AG09309 (cell line): ENCODE results near the gene ZNF783.

ENCODE experiments used
- DNase-seq: peaks from one replicate; pipeline ENCODE4 v3.0.0-alpha.2; 2010; ENCODE audit warnings: low read depth
- H3K4me3 ChIP-seq: 2 replicates; pipeline ENCODE4 v1.5.1; 2011; ENCODE audit warnings: mild to moderate bottlenecking, low read depth, low read length, moderate library complexity; ENCODE audit not compliant: control insufficient read depth
- TF ChIP-seq, protein P1 (sequence below): IDR thresholded peaks from 2 replicates; pipeline ENCODE4 v1.5.1; 2011; ENCODE audit warnings: mild to moderate bottlenecking, low read depth, low read length, inconsistent platforms; ENCODE audit not compliant: insufficient read depth, control insufficient read depth; ENCODE audit errors: missing control alignments

Gene ZNF783

DNA sequence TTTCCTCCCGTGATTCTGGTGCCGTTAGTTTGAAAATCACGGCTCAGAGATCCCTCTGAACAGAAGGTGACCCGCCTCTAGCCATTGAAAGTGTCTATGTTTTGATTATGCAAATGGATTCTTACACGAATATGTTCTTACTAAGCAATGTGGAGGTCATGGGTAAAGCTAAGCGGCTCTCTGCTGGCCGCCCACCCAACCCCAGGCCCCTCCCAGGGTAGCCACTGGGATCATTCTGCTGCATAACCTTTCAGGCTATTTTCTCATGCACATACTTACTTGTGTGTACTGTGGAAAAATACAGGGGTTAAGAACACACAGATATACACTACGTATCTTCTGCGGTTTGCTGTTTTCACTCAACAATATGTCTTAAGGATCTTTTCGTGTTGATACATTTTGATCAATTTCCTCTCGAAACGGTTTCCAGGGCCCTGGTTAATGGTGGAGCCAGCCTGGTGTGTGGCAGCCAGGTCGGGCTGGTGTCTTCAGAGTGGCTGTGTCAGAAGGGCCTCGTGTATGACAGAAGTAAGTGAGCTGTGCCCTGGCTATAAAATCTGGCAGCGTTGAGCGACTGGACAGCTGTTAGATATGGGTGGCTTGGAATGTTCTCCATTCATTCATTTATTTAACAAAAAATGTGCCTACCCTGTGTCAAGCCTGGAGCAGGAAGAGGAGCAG is 29.9 kb downstream of the ZNF783 start:
- H3K4me3 ChIP-seq = no peak overlapping the region
- TF ChIP-seq, protein P1, sequence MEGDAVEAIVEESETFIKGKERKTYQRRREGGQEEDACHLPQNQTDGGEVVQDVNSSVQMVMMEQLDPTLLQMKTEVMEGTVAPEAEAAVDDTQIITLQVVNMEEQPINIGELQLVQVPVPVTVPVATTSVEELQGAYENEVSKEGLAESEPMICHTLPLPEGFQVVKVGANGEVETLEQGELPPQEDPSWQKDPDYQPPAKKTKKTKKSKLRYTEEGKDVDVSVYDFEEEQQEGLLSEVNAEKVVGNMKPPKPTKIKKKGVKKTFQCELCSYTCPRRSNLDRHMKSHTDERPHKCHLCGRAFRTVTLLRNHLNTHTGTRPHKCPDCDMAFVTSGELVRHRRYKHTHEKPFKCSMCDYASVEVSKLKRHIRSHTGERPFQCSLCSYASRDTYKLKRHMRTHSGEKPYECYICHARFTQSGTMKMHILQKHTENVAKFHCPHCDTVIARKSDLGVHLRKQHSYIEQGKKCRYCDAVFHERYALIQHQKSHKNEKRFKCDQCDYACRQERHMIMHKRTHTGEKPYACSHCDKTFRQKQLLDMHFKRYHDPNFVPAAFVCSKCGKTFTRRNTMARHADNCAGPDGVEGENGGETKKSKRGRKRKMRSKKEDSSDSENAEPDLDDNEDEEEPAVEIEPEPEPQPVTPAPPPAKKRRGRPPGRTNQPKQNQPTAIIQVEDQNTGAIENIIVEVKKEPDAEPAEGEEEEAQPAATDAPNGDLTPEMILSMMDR = no peak
- DNase-seq = no peak

DNA sequence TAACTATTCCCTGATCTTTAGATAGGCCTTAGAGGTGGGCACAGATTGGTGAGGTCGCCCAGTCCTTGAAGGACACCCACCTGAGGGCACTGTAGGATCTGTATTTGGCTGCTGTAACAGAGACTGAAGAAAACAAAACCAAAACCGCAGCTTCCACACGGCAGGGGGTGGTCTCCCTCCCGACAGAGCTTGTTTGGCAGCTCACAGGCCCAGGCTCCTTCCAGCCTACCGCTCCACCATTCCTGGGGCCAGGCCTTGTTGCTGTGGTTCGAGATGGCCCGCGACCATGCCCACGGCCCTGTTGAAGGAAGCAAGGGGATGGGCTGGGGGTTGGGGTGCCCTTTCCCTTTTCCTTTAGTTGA is 30.4 kb downstream of the ZNF783 start:
- TF ChIP-seq, protein P1 = no peak
- DNase-seq = no peak
- H3K4me3 ChIP-seq = no peak overlapping the region

DNA sequence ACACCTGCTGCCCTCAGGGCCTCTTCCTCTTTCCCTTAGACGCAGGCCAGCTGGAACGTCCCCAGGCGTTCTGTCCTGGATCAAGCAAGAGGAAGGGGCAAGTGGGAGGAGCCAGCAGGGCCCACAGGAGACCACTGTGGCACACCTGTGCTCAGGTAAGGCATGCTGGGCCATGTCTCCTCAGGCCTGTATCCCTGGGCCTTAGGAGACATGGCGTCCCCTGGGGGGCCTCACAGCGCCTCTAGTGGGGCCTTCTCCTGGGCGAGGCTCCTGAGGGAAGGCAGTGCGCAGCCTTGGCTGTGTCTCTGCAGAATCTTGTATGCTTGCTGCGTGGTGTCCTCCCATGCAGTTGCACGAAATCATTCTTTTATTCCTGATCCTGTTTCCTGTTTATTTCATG is 31.3 kb downstream of the ZNF783 start:
- no peak overlapping the region for H3K4me3 ChIP-seq
- DNase-seq = no peak
- TF ChIP-seq, protein P1 = no peak

DNA sequence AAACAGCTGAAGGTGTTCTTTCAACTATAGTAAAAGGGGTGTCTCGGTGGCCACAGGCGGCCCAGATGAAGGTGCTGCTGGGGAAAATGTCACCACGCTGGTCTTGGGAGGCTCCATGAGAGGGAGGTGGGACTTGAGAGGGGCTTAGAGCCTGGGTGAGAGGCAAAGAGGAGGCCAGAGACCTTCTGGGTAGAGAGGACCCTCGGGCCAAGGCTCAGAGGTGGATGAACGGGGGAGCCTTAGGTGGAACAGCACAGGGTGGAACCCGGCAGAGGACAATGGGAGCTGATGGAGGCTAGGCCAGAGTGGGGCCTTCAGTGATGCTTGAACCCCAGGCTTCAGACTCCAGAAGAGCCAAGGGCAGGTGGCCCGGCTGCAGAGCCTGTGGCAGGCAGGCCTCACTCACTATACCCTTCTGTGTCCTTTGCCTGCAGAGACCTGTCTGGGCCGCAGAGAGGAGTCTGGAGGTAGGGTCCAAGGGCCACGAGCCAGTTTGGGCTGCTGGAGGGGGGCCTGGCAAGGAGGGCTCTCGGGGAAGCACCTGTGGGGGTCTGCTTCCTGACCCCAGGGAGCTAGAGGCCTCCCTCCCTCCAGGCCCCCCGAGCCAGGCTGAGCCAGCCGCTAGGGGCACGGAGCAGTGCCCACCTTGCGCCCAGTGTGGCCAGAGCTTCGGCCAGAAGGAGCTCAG is 32.1 kb downstream of the ZNF783 start:
- TF ChIP-seq, protein P1 = no peak
- no peak overlapping the region for H3K4me3 ChIP-seq
- DNase-seq = no peak

DNA sequence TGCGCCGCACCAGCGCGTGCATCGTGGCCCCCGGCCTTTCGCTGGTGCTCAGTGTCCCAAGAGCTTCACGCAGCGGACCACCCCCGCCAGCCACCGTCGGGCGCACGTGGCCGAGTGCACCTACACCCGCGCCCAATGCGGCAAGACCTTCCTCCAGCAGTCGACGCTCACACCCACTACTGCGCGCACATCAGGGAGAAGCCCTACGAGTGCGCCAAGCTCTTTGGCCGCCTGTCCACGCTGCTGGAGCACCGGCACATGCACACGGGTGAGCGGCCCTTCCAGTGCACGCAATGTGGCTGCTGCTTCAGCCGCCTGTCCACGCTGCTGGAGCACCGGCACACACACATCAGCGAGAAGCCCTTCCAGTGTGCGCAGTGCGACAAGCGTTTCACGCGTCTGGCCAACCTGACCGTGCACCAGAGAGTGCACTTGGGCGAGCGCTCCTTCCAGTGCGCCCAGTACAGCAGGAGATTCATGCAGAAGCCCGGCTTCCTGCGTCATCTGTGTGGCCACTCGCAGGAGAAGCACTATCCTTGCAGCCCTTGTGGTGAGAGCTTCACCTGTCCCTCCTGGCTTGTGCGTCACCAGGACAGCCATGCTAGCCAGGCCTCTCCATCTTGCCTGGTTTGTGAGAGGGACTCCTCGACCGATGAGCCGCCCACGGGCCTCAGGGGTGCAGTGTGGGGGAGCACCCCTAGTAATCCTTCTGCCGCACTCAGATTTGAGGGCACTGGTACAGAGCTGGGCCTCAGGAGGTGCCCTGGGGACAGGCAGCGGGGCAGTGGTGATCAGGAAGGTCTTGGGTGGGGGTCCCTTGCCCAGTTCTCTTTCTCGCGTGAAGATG is 32.9 kb downstream of the ZNF783 start:
- TF ChIP-seq, protein P1 = no peak
- no peak for DNase-seq
- no peak overlapping the region for H3K4me3 ChIP-seq

DNA sequence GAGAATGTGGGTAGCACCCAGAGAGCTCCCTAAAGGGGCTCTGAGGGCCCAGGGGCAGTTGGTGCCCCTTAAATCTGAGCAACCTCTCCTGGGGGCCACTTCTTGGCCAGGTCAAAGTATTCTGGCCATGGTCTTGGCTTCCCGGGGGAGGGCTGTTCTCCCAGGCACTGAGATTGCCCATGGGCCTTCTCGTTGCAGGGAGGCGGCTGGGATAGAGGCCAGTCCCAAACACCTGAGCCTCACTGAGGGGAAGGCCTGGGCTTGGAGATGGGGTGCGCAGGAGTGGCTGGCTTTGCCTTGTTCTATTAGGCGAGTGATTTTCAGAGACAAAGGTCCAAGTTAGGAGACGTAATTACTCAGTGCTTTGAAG is 33.5 kb downstream of the ZNF783 start:
- TF ChIP-seq, protein P1 = no peak
- H3K4me3 ChIP-seq = no peak overlapping the region
- no peak for DNase-seq
